Measurements from ENCODE around the gene LEFTY2. TPM values are rescaled to one million over a fixed set of nuclear protein-coding genes. Genes with fewer than 3 reads are reported as not detected.
"Not testable (repeated sequence)": the region's sequence is repeated elsewhere in the genome, so short reads cannot be mapped to it uniquely, and the experiment has no call there.

Gene LEFTY2
- not detected in 2 replicates for total RNA-seq

- no peak within 1 kb of the TSS for H3K27ac Mint-ChIP-seq
- no peaks in the 10 kb centered on the region for H3K36me3 Mint-ChIP-seq (ENCODE audit: low read depth)
- peaks cover 7% of the 10 kb centered on the region for H3K4me1 Mint-ChIP-seq
- no peaks in the 10 kb centered on the region for H3K9me3 Mint-ChIP-seq
- H3K27me3 Mint-ChIP-seq = peaks cover 7% of the 10 kb centered on the region
- intact Hi-C loops (cut with micrococcal nuclease) = no loop called here
- H3K4me3 Mint-ChIP-seq = no peak within 1 kb of the TSS
- DNase-seq = no peak
These were observed at the start of gene LEFTY2 for GRCh38 chr1:225941187-225941941. Gene LEFTY2, minus strand, starts transcription at chr1:225941220. Its CDS starts 80 bp downstream, at chr1:225941140.

- Mint-ChIP-seq H3K36me3 (ENCODE audit: low read depth) (peaks cover 60% of the 10 kb centered on the region), H3K9me3 (no peaks in the 10 kb centered on the region), H3K27me3 (no peaks in the 10 kb centered on the region), H3K27ac (no peak overlapping the region), H3K4me3 (no peak overlapping the region), H3K4me1 (peaks cover 21% of the 10 kb centered on the region)
- DNase-seq = no peak
- intact Hi-C loops (cut with micrococcal nuclease) = no loop called here
These were observed 46.7 kb upstream of the LEFTY2 start for GRCh38 chr1:225987491-225988316.

- H3K27me3 Mint-ChIP-seq = no peaks in the 10 kb centered on the region
- intact Hi-C loops (cut with micrococcal nuclease) = no loop called here
- peaks cover 6% of the 10 kb centered on the region for H3K4me1 Mint-ChIP-seq
- H3K27ac Mint-ChIP-seq = no peak overlapping the region
- peaks cover 55% of the 10 kb centered on the region for H3K36me3 Mint-ChIP-seq (ENCODE audit: low read depth)
- no peak for DNase-seq
- no peak overlapping the region for H3K4me3 Mint-ChIP-seq
- peaks cover 3% of the 10 kb centered on the region for H3K9me3 Mint-ChIP-seq
These were observed 40.7 kb upstream of the LEFTY2 start for GRCh38 chr1:225981714-225982113.

GRCh38 chr1:225980005-225980836 lies 39.2 kb upstream of the LEFTY2 start:
- H3K4me1 Mint-ChIP-seq = peaks cover 4% of the 10 kb centered on the region
- intact Hi-C loops (cut with micrococcal nuclease) = no loop called here
- no peak overlapping the region for H3K4me3 Mint-ChIP-seq
- no peak for DNase-seq
- peaks cover 3% of the 10 kb centered on the region for H3K9me3 Mint-ChIP-seq
- no peak overlapping the region for H3K27ac Mint-ChIP-seq
- H3K36me3 Mint-ChIP-seq (ENCODE audit: low read depth) = peaks cover 49% of the 10 kb centered on the region
- H3K27me3 Mint-ChIP-seq = no peaks in the 10 kb centered on the region

GRCh38 chr1:225979421-225979820 lies 38.4 kb upstream of the LEFTY2 start:
- Mint-ChIP-seq H3K27me3 (no peaks in the 10 kb centered on the region), H3K27ac (no peak overlapping the region), H3K4me1 (peaks cover 4% of the 10 kb centered on the region), H3K4me3 (no peak overlapping the region), H3K9me3 (peaks cover 3% of the 10 kb centered on the region), H3K36me3 (ENCODE audit: low read depth) (peaks cover 46% of the 10 kb centered on the region)
- no peak for DNase-seq
- intact Hi-C loops (cut with micrococcal nuclease) = loop anchor here (5.0 kb wide), 2 partner anchors 57 to 427 kb away; partner anchors contain the start of gene PYCR2

- peaks cover 3% of the 10 kb centered on the region for H3K9me3 Mint-ChIP-seq
- H3K4me3 Mint-ChIP-seq = no peak overlapping the region
- H3K27me3 Mint-ChIP-seq = no peaks in the 10 kb centered on the region
- peaks cover 4% of the 10 kb centered on the region for H3K4me1 Mint-ChIP-seq
- intact Hi-C loops (cut with micrococcal nuclease) = loop anchor here (2.0 to 5.0 kb wide), 3 partner anchors 56 to 659 kb away; partner anchors contain the start of gene PYCR2
- H3K27ac Mint-ChIP-seq = peak overlapping the region; percentile 36
- peaks cover 40% of the 10 kb centered on the region for H3K36me3 Mint-ChIP-seq (ENCODE audit: low read depth)
- DNase-seq = no peak
These were observed 37.1 kb upstream of the LEFTY2 start for GRCh38 chr1:225977937-225978748.

GRCh38 chr1:225975146-225975545 lies 34.1 kb upstream of the LEFTY2 start:
- H3K27me3 Mint-ChIP-seq, DNase-seq, H3K27ac Mint-ChIP-seq, H3K4me3 Mint-ChIP-seq, H3K4me1 Mint-ChIP-seq, H3K9me3 Mint-ChIP-seq: not testable (repeated sequence)
- intact Hi-C loops (cut with micrococcal nuclease) = loop anchor here (5.0 kb wide), 2 partner anchors 53 to 423 kb away; partner anchors contain the start of gene PYCR2
- peaks cover 21% of the 10 kb centered on the region for H3K36me3 Mint-ChIP-seq (ENCODE audit: low read depth)

- Mint-ChIP-seq H3K4me3 (no peak overlapping the region), H3K36me3 (ENCODE audit: low read depth) (peaks cover 14% of the 10 kb centered on the region), H3K4me1 (peaks cover 4% of the 10 kb centered on the region), H3K27me3 (no peaks in the 10 kb centered on the region), H3K27ac (no peak overlapping the region), H3K9me3 (no peaks in the 10 kb centered on the region)
- intact Hi-C loops (cut with micrococcal nuclease) = no loop called here
- no peak for DNase-seq
These were observed 33.4 kb upstream of the LEFTY2 start for GRCh38 chr1:225974454-225974853.

- Mint-ChIP-seq H3K27ac (no peak overlapping the region), H3K9me3 (no peaks in the 10 kb centered on the region), H3K27me3 (no peaks in the 10 kb centered on the region), H3K4me3 (no peak overlapping the region), H3K4me1 (peaks cover 2% of the 10 kb centered on the region), H3K36me3 (ENCODE audit: low read depth) (peaks cover 5% of the 10 kb centered on the region)
- no peak for DNase-seq
- intact Hi-C loops (cut with micrococcal nuclease) = no loop called here
These were observed 32.1 kb upstream of the LEFTY2 start for GRCh38 chr1:225973158-225973557.

- H3K36me3 Mint-ChIP-seq (ENCODE audit: low read depth) = peaks cover 5% of the 10 kb centered on the region
- no peak overlapping the region for H3K4me3 Mint-ChIP-seq
- no peak for DNase-seq
- peaks cover 2% of the 10 kb centered on the region for H3K4me1 Mint-ChIP-seq
- intact Hi-C loops (cut with micrococcal nuclease) = no loop called here
- no peak overlapping the region for H3K27ac Mint-ChIP-seq
- H3K27me3 Mint-ChIP-seq = no peaks in the 10 kb centered on the region
- no peaks in the 10 kb centered on the region for H3K9me3 Mint-ChIP-seq
These were observed 31.5 kb upstream of the LEFTY2 start for GRCh38 chr1:225972344-225973152.

GRCh38 chr1:225970592-225971157 lies 29.7 kb upstream of the LEFTY2 start:
- H3K4me1 Mint-ChIP-seq; intact Hi-C loops (cut with micrococcal nuclease): not testable (repeated sequence)

GRCh38 chr1:225969751-225970150 lies 28.7 kb upstream of the LEFTY2 start:
- H3K4me3 Mint-ChIP-seq; H3K4me1 Mint-ChIP-seq; H3K27ac Mint-ChIP-seq; intact Hi-C loops (cut with micrococcal nuclease); H3K9me3 Mint-ChIP-seq; DNase-seq; H3K36me3 Mint-ChIP-seq (ENCODE audit: low read depth); H3K27me3 Mint-ChIP-seq: not testable (repeated sequence)

More at GRCh38 chr1:225970592-225971157, 29.7 kb upstream of the LEFTY2 start:
- not testable (repeated sequence) for H3K36me3 Mint-ChIP-seq (ENCODE audit: low read depth); H3K27ac Mint-ChIP-seq; H3K9me3 Mint-ChIP-seq; H3K27me3 Mint-ChIP-seq; H3K4me3 Mint-ChIP-seq; DNase-seq

Measured in activated CD4-positive, alpha-beta T cell treated with anti-CD3 and anti-CD28 coated beads, Interleukin-2, amount 10 ng/mL, durations not matched to agents 24 days and 14 days (primary cell).